ENCODE results near the gene ZNF775.

Gene ZNF775

DNA sequence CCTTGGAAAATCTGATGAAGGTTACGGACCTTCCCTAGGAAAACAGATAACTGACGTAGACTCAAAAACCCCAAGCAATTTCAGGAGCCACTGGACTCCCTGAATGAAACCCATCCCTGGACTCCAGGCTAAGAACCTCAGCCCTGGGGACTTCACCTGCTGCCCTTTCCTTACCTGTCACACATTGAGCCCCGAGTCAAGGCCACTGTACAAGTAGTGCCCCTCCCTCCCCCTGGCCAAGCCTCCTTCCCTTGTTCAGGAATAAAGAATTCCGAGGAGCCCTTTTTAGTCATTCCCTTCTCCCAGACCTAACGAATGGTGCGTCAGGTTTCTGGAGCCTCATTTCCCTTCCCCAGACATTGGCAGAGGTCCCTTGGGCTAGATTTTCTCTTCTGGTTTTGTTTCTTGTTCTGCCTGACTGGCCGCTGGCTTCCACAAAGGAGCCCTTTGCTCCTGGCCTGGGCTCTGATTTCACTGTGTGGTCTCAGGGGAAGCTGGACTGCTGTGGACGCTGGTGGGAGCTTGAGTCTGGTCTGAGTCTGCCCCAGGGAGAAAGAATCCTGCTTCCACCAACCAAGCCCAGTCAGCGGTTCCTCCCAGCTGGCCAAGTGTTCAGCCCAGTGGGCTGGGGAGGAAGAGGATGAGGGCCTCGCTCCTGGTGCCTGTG is 31.7 kb downstream of the ZNF775 start:
- no peak overlapping the region for H3K4me3 ChIP-seq (ENCODE audit: low read depth, low read length)
- H3K27ac ChIP-seq: no peak overlapping the region
- no peaks in the 10 kb centered on the region for H3K27me3 ChIP-seq (replicated peaks)
- no peak for DNase-seq
- TF ChIP-seq, protein P1, sequence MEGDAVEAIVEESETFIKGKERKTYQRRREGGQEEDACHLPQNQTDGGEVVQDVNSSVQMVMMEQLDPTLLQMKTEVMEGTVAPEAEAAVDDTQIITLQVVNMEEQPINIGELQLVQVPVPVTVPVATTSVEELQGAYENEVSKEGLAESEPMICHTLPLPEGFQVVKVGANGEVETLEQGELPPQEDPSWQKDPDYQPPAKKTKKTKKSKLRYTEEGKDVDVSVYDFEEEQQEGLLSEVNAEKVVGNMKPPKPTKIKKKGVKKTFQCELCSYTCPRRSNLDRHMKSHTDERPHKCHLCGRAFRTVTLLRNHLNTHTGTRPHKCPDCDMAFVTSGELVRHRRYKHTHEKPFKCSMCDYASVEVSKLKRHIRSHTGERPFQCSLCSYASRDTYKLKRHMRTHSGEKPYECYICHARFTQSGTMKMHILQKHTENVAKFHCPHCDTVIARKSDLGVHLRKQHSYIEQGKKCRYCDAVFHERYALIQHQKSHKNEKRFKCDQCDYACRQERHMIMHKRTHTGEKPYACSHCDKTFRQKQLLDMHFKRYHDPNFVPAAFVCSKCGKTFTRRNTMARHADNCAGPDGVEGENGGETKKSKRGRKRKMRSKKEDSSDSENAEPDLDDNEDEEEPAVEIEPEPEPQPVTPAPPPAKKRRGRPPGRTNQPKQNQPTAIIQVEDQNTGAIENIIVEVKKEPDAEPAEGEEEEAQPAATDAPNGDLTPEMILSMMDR (IDR thresholded peaks at IDR 0.05; ENCODE audit: low read depth, low read length, missing control alignments): no peak
- in situ Hi-C loops (cut with HindIII; ENCODE audit: low pct_ligation_motif_present, low sequenced_read_pairs): no loop called here
- H3K36me3 ChIP-seq (replicated peaks): no peaks in the 10 kb centered on the region

DNA sequence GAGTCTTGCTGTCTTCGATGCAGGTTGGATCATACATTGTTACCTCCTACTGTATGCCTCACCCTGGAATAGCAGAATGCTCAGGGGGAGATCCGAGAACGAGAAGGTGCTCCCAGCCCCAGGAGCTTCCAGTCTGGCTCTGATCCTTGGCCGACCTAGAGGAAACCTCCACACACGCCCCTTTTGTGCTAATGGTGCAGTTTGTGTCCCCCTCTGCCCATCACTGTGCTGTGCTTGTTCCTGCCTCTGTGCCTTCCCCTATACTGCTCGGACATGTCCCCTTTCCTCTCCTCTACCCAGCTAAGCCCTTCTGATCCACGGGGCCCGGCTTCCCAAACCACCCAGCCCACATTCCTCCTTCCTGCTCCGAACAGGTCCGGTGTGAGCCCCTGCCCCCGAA is 32.5 kb downstream of the ZNF775 start:
- in situ Hi-C loops (cut with HindIII; ENCODE audit: low pct_ligation_motif_present, low sequenced_read_pairs): no loop called here
- Histone ChIP-seq H3K27me3 (replicated peaks) (no peaks in the 10 kb centered on the region), H3K4me3 (ENCODE audit: low read depth, low read length) (no peak overlapping the region), H3K27ac (no peak overlapping the region), H3K36me3 (replicated peaks) (no peaks in the 10 kb centered on the region)
- TF ChIP-seq, protein P1 (IDR thresholded peaks at IDR 0.05; ENCODE audit: low read depth, low read length, missing control alignments): no peak
- no peak for DNase-seq

DNA sequence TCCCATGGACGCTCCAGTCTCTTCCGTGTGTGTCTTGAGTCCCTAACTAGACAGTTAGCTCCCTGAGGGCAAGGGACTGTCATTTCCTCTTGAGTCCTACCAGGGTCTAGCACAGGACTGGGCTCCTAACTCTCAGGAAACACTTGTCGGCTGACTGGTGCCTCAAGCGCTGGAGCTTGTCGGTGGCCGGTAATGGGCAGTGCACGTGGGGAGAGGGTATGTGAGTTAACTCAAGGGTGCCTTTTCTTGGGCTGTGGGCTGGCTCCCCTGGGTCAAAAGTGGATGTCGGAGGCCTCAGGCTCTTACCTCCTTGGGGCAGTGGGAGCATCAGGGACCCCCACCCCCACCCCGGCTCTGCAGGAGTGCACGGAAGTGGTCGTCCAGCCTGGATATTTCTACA is 32.9 kb downstream of the ZNF775 start:
- in situ Hi-C loops (cut with HindIII; ENCODE audit: low pct_ligation_motif_present, low sequenced_read_pairs): no loop called here
- no peak for DNase-seq
- H3K4me3 ChIP-seq (ENCODE audit: low read depth, low read length): no peak overlapping the region
- no peaks in the 10 kb centered on the region for H3K27me3 ChIP-seq (replicated peaks)
- TF ChIP-seq, protein P1 (IDR thresholded peaks at IDR 0.05; ENCODE audit: low read depth, low read length, missing control alignments): no peak
- no peaks in the 10 kb centered on the region for H3K36me3 ChIP-seq (replicated peaks)
- H3K27ac ChIP-seq: no peak overlapping the region

DNA sequence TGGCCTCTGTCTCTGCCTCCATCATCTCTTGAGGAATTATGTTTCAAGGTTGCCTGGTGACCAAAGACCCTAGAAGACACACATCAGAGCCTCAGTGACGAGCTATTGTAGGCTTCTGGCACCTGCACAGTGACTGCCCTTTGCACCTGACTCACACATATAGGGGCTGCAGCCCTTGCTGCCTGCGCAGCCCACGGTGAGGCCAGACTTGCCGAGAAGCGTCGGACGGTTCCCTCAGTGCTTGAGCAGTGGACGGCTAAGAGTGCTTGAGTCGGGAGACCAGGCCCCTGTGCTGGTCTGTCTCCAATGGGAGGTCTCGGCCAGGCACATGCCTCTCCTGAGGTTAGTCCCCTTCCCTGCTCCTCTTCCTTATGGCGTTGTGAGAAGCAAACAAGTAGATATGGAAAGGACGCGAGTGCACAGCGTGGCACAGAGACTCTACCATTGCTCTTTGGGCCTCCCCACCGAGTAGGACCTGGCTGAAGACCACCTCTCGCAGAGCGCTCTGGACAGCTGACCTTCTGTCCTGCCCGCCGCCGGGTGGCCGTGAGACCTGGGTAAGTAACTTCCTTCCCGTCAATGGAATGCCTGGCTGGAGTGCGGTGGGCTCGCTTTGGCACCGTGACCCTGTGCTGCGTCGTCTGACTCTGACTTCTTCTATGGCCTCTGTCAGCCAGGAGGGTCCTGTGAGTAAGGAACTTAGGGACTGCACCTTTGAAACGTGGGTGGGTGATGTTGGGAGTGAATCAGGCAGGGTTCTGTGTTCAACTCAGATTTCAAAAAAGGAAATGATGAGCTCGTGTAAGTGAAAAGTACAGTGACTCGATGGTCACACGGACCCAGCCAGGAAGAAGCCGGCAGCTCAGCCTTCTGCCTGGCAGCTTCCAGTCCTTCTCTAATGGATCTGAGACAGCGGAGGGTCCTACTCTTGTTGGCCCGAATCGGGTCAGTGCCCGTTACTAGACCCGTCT is 33.7 kb downstream of the ZNF775 start:
- H3K36me3 ChIP-seq (replicated peaks): no peaks in the 10 kb centered on the region
- in situ Hi-C loops (cut with HindIII; ENCODE audit: low pct_ligation_motif_present, low sequenced_read_pairs): no loop called here
- no peak overlapping the region for H3K4me3 ChIP-seq (ENCODE audit: low read depth, low read length)
- TF ChIP-seq, protein P1 (IDR thresholded peaks at IDR 0.05; ENCODE audit: low read depth, low read length, missing control alignments): no peak
- H3K27ac ChIP-seq: no peak overlapping the region
- H3K27me3 ChIP-seq (replicated peaks): no peaks in the 10 kb centered on the region
- no peak for DNase-seq

DNA sequence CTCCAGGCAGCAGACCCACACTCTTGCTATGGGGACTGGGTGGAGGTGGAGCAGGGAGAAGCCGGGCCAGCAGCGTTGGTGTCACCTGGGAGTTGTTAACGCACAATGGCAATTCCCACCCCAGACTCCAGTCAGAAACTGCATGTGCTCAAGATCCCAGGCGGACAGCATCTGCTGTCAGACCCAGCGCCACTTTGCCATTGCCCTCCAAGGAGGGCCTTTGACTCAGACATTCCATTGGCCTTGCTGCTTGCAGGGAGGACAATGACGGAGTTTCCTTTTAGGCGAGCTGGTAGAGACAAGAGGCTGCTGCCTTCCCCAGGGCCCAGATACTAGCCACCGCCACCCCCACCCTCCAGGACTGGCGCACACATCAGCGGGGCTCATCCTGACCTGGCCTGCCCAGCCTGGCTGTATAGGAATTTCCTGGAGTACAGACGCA is 34.5 kb downstream of the ZNF775 start:
- no peaks in the 10 kb centered on the region for H3K27me3 ChIP-seq (replicated peaks)
- H3K36me3 ChIP-seq (replicated peaks): no peaks in the 10 kb centered on the region
- no peak for DNase-seq
- in situ Hi-C loops (cut with HindIII; ENCODE audit: low pct_ligation_motif_present, low sequenced_read_pairs): no loop called here
- H3K4me3 ChIP-seq (ENCODE audit: low read depth, low read length): no peak overlapping the region
- TF ChIP-seq, protein P1 (IDR thresholded peaks at IDR 0.05; ENCODE audit: low read depth, low read length, missing control alignments): no peak
- H3K27ac ChIP-seq: no peak overlapping the region
